NCI-H2227 (cell line): ENCODE measurements around the gene BIK.

Experiments
- DNase-seq: peaks from one replicate; lab custom pipeline; 2025; ENCODE audit not compliant: unreplicated experiment; lab: John Stamatoyannopoulos, UW

The BIK gene, protein sequence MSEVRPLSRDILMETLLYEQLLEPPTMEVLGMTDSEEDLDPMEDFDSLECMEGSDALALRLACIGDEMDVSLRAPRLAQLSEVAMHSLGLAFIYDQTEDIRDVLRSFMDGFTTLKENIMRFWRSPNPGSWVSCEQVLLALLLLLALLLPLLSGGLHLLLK

DNA sequence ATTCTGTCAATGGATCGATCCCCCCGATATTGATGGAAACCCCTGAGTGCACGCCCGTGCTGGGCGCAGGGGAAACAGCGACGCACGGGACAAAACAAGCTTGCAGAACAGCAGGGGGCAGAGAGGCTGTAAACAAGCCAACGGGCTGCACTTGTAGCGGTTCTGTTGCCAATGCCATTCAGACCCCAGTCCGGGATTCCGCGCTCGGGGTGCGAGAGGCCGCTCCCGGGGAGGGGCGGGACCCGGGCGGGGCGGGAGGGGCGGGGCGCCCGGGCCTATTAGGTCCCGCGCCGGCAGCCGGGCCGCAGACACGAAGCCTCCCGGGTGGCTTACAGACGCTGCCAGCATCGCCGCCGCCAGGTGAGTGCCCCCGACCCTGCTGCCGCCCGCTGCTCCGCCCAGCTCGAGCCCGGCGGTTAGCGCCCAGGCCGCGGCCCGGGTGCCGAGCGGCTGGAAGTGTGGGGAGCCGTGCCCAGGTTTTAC lies at the start of gene BIK:
Gene BIK, plus strand, starts transcription at position 307 of the 483 bp plus-strand sequence. CDS start 13,273 bp downstream, outside the sequence.
- peak; percentile 27 for DNase-seq

DNA sequence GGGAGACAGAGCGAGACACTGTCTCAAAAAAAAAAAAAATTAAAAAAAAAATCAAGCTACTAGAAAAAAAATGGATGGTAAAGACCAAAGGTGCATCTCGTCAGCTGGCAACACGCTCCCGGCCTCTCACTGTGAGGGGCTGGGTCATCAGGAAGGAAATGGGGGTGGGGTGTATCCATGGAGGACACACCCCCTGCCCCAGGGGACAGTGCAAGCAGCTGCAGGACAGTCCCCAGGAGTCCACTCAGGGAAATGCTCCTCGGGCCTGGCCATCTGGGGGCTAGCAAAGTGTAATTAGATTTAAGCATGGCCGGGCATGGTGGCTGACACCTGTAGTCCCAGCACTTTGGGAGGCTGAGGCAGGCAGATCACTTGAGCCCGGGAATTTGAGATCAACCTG lies 44.4 kb upstream of the BIK start:
- DNase-seq, result no peak

DNA sequence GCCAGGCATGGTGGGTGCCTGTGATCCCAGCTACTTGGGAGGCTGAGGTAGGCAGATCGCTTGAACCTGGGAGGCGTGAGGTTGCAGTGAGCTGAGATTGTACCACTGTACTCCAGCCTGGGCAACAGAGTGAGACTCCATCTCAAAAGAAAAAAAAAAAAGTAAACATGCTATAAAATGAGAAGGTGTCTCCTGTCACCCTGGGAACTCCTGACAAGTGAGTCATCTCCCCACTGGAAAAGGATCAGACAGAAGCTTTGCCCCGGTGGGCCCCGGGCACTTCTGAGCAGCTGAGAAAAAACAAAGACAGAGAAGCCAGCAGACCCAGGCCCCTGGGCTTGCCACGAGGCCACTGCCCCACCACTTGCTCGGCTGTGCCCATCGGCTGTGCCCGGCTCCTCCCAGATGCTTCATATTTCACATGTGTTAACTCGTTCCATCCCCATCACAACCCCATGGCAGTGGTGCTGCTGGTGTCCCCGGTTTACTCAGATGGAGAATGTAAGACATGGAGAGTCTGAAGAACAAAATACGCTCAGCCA lies 43.6 kb upstream of the BIK start:
- DNase-seq, result no peak

DNA sequence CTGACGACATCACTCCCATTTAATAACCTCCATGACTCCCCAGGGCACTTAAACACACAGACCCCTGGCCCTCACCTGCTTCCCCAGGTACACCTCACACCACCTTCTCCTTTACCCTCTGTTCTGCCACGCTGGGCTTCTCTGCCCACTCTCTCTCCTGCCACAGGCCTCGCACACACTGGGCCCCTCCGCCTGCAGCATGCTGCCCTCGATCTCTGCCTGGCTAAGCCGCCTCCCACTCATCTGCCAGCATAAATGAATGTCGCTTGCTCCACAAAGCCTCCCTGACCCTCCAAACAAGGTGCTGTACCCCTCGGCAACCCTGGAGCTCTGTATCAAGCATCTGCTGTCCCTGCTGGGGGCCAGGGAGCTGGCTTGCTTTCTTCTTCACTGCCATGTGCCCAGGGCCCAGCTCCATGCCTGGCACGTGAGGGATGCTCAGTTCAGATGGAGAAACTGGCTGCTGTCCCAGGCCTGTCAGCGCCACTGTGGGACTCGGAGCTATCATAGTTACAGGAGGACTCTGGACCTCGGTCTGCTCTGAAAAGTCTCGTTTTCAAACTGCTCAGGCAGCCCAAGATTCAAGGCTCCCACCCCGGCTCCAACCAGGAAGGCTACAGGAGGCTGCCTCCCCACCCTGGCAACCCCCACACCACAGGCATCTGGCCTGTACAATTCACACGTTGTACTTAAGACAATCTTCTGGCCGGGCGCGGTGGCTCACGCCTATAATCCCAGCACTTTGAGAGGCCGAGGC lies 33.3 kb upstream of the BIK start:
- no peak for DNase-seq

DNA sequence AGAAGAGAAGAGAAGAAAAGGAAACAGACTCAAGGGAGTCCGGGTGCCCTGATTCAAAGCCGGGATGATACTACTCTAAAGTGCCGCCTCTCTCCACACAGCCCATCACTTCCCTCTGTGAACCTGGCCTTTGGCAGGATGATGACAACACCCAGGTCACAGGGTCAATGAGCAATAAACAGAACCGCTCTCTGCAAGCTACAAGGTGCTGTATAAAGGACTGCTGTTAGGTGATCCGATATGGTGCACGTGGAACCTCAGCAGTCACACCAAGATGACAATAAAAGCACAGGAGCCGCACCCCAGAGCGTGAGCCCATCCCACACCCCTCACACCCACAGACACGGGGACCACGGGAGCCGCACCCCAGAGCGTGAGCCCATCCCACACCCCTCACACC lies 32.0 kb upstream of the BIK start:
- no peak for DNase-seq

DNA sequence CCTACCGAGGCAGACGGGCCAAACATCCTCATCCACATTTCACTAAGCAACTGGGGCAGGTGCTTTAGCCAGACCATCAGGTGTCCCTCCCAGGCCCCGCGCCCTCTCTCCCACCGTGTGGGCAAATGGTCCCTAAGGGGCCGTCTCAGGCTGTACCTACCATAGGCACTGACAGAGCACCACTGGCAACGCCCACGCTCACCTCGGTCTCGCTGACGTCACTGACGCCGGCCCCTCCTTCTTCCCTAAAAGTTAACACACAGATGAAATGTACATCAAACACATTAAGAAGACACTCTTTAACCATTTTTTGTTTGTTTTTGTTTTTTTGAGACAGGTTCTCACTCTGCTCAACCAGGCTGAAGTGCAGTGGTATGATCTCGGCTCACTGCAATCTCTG lies 30.8 kb upstream of the BIK start:
- DNase-seq, result no peak

DNA sequence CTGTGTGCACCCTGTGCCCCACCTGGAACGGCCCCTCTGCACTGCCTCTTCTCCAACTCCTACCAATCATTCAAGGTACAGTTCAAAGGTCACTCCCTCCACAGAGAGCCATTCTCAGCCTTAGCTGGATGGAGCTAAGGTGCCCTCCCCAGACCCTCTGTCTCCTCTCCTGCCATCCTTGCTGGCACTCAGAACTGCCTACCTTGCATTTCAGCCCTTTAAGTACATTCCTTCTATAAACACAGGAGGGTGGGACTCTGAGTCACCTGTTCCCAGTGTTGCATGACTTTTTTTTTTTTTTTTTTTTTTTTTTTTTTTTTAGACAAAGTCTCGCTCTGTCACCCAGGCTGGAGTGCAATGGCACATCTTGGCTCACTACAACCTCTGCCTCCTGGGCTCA lies 29.9 kb upstream of the BIK start:
- no peak for DNase-seq

DNA sequence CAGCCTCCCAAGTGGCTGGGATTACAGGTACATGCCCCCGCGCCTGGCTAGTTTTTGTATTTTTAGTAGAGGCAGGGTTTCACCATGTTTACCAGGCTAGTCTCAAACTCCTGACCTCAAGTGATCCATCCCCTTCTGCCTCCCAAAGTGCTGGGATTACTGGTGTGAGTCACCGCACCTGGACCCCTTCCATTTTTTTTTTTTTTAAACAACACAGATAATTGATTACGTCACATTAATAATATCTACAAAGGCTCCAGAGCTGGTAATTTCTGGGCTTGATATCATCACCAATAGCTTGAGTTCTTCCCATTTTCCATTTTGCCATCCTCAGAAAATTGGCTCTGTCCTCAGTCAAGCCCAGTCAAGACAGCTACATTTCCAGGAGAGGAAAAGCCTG lies 28.6 kb upstream of the BIK start:
- DNase-seq, result no peak

DNA sequence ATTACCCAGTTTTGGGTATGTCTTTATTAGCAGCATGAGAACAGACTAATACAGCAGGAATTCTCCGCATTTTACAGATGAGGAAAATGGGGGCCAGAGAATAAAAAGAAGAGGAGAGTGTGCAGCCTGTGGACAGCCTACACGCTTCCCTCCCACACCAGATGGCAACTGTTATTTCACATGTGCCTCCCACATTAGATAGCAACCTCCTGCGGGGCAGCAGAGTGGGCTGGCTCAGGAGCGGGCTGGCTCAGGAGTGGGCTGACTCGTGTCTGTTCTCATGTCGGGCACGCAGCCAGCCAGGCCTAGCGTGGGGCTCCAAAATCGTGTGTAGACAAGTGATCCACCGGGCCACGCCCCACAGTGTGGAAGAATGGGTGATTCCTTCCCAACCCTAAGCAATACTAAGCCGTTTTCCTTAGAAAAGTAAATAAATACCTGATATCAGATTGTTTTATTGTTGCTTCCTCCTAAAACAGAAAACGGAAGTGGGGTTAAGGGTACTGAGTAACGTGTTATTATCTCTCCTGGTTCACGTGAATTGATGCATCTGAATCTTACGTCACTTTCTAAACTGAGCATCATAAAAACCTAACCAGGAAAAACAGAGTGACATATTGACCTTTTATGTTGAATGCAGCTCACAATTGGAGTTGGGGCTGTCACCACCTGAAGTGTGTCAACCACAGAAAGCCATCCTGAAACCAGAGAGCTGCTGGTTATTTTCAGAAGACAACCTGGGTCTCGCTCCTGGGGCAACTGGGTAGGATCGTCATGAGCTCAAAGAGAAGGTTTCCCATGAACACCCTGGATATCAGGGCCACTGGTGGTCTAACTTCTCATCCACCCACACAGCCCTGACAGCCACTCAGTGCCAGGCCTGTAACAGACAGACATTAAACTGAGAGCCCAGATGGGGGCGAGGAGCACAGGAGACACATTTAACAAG lies 24.6 kb upstream of the BIK start:
- DNase-seq, result no peak

DNA sequence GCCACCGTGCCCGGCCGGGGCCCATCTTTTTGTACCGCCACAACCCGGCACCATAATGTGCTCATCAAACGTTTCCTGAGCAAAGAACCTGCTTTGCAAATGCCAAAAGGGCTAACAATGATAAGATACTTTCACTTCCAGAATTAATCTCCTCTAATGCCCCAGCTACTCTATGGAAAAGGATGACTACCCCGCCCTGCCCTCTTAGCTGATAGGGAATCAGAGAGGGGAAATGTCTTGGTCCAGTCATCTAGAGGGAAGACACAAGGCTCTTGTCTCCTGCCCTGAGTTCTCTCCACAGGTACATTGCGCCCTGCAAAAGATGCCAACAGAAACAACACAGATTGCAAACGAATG lies 21.9 kb upstream of the BIK start:
- no peak for DNase-seq

DNA sequence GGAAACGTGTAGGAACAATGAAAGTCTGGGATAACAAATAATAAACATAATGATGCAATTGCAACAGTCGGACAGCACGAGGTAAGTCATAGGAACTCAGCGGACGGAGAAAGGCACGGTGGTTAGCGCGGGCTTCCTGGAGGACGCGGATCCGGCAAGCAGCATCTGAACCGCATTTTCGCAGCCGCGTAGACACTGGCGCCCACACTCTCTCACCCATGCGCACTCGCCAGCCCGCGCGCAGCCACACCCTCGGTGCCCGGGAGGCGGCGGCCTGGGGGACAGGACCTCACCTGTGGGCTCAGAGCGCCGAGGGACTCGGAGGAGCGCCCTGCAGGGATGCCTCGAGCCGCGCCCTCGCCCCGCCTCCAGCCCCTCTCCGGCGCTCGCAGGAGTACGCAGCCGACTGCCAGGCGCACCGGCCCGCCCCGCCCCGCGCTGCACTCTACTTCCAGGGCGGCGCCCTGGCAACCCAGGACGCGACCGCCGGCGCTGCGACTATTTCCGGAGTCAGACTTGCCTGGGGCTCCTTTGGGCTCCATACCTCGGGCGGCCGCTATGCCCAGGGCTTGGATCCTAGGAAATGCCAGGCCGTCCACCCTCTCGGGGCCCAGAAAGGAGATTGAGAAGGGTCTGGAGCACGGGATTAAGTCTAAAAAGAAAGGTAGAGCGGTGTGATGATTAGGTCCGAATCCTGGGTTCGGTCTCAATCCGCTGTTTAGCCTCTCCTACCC lies 21.4 kb upstream of the BIK start, which contains the start of gene TTLL1:
Gene TTLL1, minus strand, starts transcription at position 408 of the 734 bp plus-strand sequence. CDS start 13,805 bp downstream, outside the sequence.
- DNase-seq, result peak; percentile 90

DNA sequence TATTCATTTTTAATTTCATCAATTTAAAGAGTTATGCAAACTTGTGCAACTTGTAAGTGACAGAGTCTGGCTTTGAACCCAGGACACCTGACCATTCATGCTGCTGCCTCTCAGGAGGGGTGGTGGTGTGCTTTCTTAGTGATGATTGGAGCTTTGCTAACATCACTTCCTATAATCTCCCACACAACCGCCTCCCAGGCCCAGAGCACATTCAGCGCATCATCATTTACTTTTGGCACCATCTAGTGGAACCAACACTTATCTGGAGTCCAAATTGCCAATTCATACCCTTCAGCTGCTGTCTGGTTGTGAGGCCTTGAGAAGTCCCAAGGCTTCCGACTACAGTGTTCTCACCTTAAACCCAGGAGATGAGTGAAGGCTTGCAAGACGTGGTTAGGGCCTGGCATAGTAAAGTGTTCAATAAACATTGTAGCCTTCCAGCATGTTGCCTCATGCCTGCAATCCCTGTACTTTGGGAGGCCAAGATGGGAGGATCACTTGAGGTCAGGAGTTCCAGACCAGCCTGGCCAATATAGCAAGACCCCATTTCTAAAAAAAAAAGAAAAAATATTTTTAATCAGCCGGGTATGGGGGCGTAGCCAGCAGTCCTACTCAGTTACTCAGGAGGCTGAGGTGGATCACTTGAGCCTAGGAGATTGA lies 20.3 kb upstream of the BIK start:
- peak; percentile 48 for DNase-seq

DNA sequence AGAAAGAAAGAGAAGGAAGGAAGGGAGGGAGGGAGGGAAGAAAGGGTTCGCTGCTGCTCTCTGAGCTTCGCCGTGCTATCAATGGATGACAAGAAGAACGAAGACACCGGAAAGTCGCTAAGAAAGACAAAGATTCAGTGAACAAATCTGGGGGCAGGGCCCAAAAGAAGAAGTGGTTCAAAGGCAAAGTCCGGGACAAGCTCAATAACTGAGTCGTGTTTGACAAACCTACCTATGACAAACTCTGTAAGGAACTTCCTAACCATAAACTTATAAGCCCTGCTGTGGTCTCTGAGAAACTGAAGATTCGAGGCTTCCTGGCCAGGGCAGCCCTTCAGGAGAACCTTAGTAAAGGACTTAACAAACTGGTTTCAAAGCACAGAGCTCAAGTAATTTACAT lies 18.5 kb upstream of the BIK start:
- no peak for DNase-seq

DNA sequence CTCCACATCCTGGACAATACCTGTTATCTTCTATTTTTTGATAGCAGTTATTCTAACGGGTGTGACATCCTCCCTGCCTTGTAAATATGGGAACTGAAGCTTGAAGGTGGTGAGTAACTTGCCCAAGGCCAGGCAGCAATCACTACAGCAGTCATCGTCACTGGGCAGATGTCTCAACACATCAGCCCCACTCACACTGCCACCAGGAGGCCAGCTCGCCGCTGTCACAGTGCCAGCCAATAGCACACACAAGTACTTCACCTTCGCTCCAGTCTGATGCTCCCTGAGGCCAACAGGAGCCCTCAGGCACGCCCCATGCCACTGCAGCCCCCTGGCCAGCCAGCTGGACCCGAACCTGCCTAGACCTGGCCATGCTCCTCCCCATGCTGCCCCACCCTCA lies 16.5 kb upstream of the BIK start:
- DNase-seq, result no peak

DNA sequence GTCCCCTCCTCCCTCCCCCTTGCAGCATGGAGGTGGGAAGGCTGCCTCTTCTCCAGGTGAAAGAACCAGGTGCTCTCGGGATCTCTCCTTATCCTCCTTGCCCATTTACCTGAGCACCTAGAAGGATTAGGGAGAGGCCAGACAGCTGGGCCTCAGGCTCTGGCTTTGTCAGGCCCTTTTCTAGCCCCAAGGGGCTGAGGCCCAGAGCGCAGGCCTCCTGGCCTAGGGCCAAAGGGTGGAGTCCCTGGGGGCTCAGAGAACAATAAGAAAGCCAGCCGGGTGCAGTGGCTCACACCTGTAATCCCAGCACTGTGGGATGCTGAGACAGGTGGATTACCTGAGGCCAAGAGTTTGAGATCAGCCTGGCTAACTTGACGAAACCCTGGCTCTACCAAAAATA lies 16.0 kb upstream of the BIK start:
- no peak for DNase-seq

DNA sequence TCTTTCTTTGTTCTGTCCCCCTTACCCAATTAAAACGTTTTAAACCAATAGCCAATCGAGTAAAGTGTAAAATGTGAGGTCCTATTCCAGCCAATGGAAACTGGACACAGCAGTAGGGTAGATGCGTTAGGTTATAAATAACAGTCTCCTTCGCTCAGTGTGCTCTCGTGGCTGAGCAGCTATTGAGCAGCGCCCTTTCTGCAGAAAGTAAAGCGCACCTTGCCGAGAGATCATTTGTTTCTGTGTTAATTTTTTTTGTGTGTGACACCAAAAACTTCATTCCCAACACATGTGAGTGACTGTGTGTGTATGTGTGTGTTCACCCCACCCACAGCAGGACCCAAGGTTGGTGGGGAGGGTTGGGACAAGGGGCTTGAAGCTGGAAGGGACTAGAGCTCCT lies 14.1 kb upstream of the BIK start:
- no peak for DNase-seq

DNA sequence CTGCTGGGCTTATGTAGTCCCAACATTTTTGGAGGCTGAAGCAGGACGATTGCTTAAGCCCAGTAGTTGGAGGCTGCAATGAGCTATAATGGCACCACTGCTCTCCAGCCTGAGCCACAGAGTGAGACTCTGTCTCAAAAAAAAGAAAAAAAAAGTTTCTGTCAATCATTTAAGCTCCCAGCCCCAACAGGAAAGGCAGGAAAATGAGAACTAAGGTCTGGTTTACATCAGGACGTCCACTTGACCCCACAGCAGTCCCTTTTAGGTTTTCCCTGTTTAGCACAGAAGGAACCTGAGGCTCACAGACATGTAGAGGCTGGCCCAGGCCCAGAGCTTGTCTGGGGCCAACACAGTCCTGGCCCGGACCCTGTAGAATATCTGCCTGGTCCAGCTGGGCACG lies 12.2 kb upstream of the BIK start:
- DNase-seq, result no peak

DNA sequence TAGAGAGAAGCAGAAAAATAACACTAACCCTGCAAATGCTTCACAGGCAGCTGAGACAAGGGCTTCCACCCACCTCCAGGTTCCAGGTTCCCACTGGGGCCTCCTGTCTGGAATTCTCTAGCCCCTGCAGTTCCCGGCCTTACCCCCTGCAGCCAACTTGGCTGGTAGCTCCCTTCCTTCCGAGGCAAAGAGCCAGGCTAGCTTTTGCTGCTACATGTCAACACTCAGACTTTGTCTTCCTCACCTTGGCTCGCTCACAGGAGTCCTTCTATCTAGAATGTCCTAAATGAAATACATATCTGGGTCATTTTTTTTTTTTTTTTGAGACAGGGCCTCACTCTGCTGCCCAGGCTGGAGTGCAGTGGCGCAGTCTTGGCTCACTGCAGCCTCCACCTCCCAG lies 11.5 kb upstream of the BIK start:
- DNase-seq, result no peak

DNA sequence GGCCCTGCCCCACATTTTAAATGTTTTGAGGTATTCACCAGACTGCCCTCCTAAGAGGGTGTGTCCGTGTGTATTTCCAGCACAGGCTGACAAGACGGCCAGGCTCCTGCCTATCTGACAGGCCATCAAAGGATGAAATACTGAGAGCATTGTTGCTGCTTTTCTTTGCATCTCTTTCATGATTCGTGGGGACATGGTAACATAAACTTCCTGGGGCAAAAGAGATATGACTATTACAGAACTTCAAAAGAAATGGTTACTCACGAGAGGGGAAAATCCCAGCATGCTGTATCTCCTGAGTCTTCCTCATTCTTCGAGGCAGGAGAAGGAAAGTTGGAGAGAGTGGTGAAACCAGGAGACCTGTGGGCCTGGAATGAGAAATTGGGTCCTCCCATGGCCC lies 10.3 kb upstream of the BIK start:
- no peak for DNase-seq

DNA sequence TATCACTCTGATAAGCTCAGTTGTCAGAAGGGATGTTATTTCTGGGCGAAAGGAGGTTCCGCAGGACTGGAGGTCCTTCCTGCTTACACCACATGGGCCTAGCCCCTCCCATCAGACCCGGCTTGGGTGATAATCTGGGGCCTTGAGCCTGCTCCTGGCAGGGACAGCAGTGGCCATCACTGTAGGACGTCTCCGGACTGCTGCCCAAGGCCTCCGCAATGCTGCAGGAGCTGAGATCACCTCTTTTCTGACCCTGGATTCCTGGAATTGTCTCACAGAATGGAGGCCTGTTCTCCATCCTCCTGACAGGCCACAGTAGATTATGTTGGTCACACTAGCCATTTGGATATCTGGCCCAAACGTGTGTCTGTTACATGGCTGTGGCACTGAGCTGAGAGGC lies 9.2 kb upstream of the BIK start:
- no peak for DNase-seq
